Naive B cell (primary cell): ENCODE results near the gene ASTN1. TPM values are rescaled to one million over a fixed set of nuclear protein-coding genes. Genes with fewer than 3 reads are reported as not detected.

Source experiments
- ATAC-seq, 2 donors: fragments of 150-1000 bp; cut with Tn5 transposase; 2 replicates each; pipeline ENCODE4 v1.10.0; 2021; ENCODE audit warnings: low read depth in 2 of 2, mild to moderate bottlenecking in 2 of 2, moderate library complexity in 2 of 2
- DNase-seq: peaks from one replicate; pipeline ENCODE4 v3.0.0; 2022
- H3K27ac Mint-ChIP-seq, 6 donors: one replicate each; pipeline ENCODE4 v1.8.0; 2020 to 2022; ENCODE audit warnings: mild to moderate bottlenecking in 6 of 6, mixed read lengths in 6 of 6, moderate library complexity in 5 of 6, inconsistent platforms in 2 of 6
- H3K27me3 Mint-ChIP-seq, 3 donors: one replicate each; pipeline ENCODE4 v1.8.0; 2021 to 2022; ENCODE audit warnings: mixed read lengths in 3 of 3, mild to moderate bottlenecking in 1 of 3
- H3K36me3 Mint-ChIP-seq, 2 donors: one replicate each; pipeline ENCODE4 v1.8.0; 2020 to 2022; ENCODE audit warnings: mixed read lengths in 2 of 2, inconsistent platforms in 1 of 2, mild to moderate bottlenecking in 1 of 2
- H3K4me1 Mint-ChIP-seq, 3 donors: one replicate each; pipeline ENCODE4 v1.8.0; 2020 to 2022; ENCODE audit warnings: mixed read lengths in 3 of 3, inconsistent platforms in 1 of 3, mild to moderate bottlenecking in 1 of 3, moderate library complexity in 1 of 3
- H3K4me3 Mint-ChIP-seq, 8 donors: one replicate each; pipeline ENCODE4 v1.8.0; 2020 to 2022; ENCODE audit warnings: mild to moderate bottlenecking in 8 of 8, mixed read lengths in 8 of 8, moderate library complexity in 8 of 8, inconsistent platforms in 2 of 8
- H3K9me3 Mint-ChIP-seq, 7 donors: one replicate each; pipeline ENCODE4 v1.8.0; 2020 to 2022; ENCODE audit warnings: mixed read lengths in 7 of 7, mild to moderate bottlenecking in 5 of 7, inconsistent platforms in 2 of 7, moderate library complexity in 1 of 7
- polyA plus RNA-seq, 6 donors: library from polyadenylated mRNA; unstranded; fragments of 300-500 nt; fragmentation: Illumina TruSeq; gene quantifications; one replicate each; pipeline ENCODE4 v1.2.3, GENCODE V29; 2021; ENCODE audit warnings: low read depth in 6 of 6

The ASTN1 gene
- polyA plus RNA-seq, 6 donors from 2014 or later, result not detected

- H3K36me3 Mint-ChIP-seq, result no peaks in the 10 kb centered on the region
- peaks cover 0 to 14% (median 4%) of the 10 kb centered on the region in 7 donors for H3K9me3 Mint-ChIP-seq
- no peak for DNase-seq
- H3K27me3 Mint-ChIP-seq, result peaks cover 39 to 48% (median 43%) of the 10 kb centered on the region in 3 donors
- peaks cover 12 to 16% (median 14%) of the 10 kb centered on the region in 3 donors for H3K4me1 Mint-ChIP-seq
- peak overlapping the region in 1 of 6 donors; percentile 10 for H3K27ac Mint-ChIP-seq
- peak in 1 of 2 donors; percentile 13 for ATAC-seq
- peak overlapping the region in 5 of 8 donors; percentile 38 to 84 (median 62) for H3K4me3 Mint-ChIP-seq
These were observed 16.7 kb upstream of the ASTN1 start for GRCh38 chr1:177181280-177181630.

- Mint-ChIP-seq H3K4me1 (no peaks in the 10 kb centered on the region), H3K27me3 (peaks cover 29 to 41% (median 33%) of the 10 kb centered on the region in 3 donors), H3K36me3 (no peaks in the 10 kb centered on the region), H3K9me3 (peaks cover 1 to 14% (median 4%) of the 10 kb centered on the region in 7 donors), H3K4me3 (no peak overlapping the region), H3K27ac (no peak overlapping the region)
- DNase-seq, result no peak
- ATAC-seq, result no peak
These were observed 10.6 kb upstream of the ASTN1 start for GRCh38 chr1:177174921-177175634.

GRCh38 chr1:177173976-177174375 is 9.5 kb upstream of the ASTN1 start:
- no peaks in the 10 kb centered on the region for H3K36me3 Mint-ChIP-seq
- H3K4me3 Mint-ChIP-seq, result no peak overlapping the region
- no peak overlapping the region for H3K27ac Mint-ChIP-seq
- peaks cover 1 to 14% (median 4%) of the 10 kb centered on the region in 7 donors for H3K9me3 Mint-ChIP-seq
- ATAC-seq, result no peak
- no peaks in the 10 kb centered on the region for H3K4me1 Mint-ChIP-seq
- peaks cover 23 to 33% (median 31%) of the 10 kb centered on the region in 3 donors for H3K27me3 Mint-ChIP-seq
- DNase-seq, result no peak

GRCh38 chr1:177172866-177173265 is 8.4 kb upstream of the ASTN1 start:
- DNase-seq (no peak), ATAC-seq (no peak)
- H3K9me3 Mint-ChIP-seq, result peaks cover 0 to 9% (median 1%) of the 10 kb centered on the region in 7 donors
- H3K27me3 Mint-ChIP-seq, result peaks cover 17 to 24% (median 23%) of the 10 kb centered on the region in 3 donors
- no peaks in the 10 kb centered on the region for H3K4me1 Mint-ChIP-seq
- H3K36me3 Mint-ChIP-seq, result no peaks in the 10 kb centered on the region
- H3K27ac Mint-ChIP-seq, result no peak overlapping the region
- no peak overlapping the region for H3K4me3 Mint-ChIP-seq

GRCh38 chr1:177172272-177172671 is 7.8 kb upstream of the ASTN1 start:
- Mint-ChIP-seq H3K4me1 (no peaks in the 10 kb centered on the region), H3K36me3 (no peaks in the 10 kb centered on the region), H3K9me3 (peaks cover 0 to 8% (median 1%) of the 10 kb centered on the region in 7 donors), H3K27ac (no peak overlapping the region), H3K4me3 (no peak overlapping the region), H3K27me3 (peaks cover 15 to 22% (median 19%) of the 10 kb centered on the region in 3 donors)
- DNase-seq (no peak), ATAC-seq (no peak)

- DNase-seq (no peak), ATAC-seq (no peak)
- no peaks in the 10 kb centered on the region for H3K36me3 Mint-ChIP-seq
- peaks cover 0 to 4% (median 0%) of the 10 kb centered on the region in 7 donors for H3K9me3 Mint-ChIP-seq
- H3K27me3 Mint-ChIP-seq, result peaks cover 15 to 22% (median 19%) of the 10 kb centered on the region in 3 donors
- no peak overlapping the region for H3K27ac Mint-ChIP-seq
- H3K4me3 Mint-ChIP-seq, result peak overlapping the region in 2 of 8 donors; percentile 4 to 28
- no peaks in the 10 kb centered on the region for H3K4me1 Mint-ChIP-seq
These were observed 7.1 kb upstream of the ASTN1 start for GRCh38 chr1:177171536-177172123.

GRCh38 chr1:177170756-177171535 is 6.4 kb upstream of the ASTN1 start, which contains the start of gene BRINP2:
BRINP2 (plus strand) TSS chr1:177170958; CDS start chr1:177229877, 58,919 bp downstream.
- peak; percentile 38 to 67 for ATAC-seq
- DNase-seq, result peak; percentile 20
- H3K9me3 Mint-ChIP-seq, result peaks cover 0 to 4% (median 0%) of the 10 kb centered on the region in 7 donors
- H3K36me3 Mint-ChIP-seq, result no peaks in the 10 kb centered on the region
- peak within 1 kb of the TSS in 1 of 6 donors; percentile 47 for H3K27ac Mint-ChIP-seq
- H3K4me3 Mint-ChIP-seq, result peak within 1 kb of the TSS in 2 of 8 donors; percentile 4 to 28
- peaks cover 15 to 23% (median 20%) of the 10 kb centered on the region in 3 donors for H3K27me3 Mint-ChIP-seq
- no peaks in the 10 kb centered on the region for H3K4me1 Mint-ChIP-seq

- H3K36me3 Mint-ChIP-seq, result peaks cover 0 to 10% of the 10 kb centered on the region in 2 donors
- peaks cover 7% of the 10 kb centered on the region in 3 donors for H3K4me1 Mint-ChIP-seq
- H3K9me3 Mint-ChIP-seq, result peaks cover 0 to 3% (median 0%) of the 10 kb centered on the region in 7 donors
- ATAC-seq (no peak), DNase-seq (no peak)
- peaks cover 33 to 43% (median 38%) of the 10 kb centered on the region in 3 donors for H3K27me3 Mint-ChIP-seq
- no peak overlapping the region for H3K27ac Mint-ChIP-seq
- peak overlapping the region in 1 of 8 donors; percentile 57 for H3K4me3 Mint-ChIP-seq
These were observed 542 bp upstream of the ASTN1 start for GRCh38 chr1:177165069-177165439.

GRCh38 chr1:177163844-177164379 is 600 bp downstream of the ASTN1 start:
- ATAC-seq (no peak), DNase-seq (no peak)
- Mint-ChIP-seq H3K27ac (peak overlapping the region in 1 of 6 donors; percentile 71), H3K4me3 (peak overlapping the region in 5 of 8 donors; percentile 7 to 56 (median 45)), H3K9me3 (peaks cover 0 to 3% (median 0%) of the 10 kb centered on the region in 7 donors), H3K36me3 (peaks cover 0 to 10% of the 10 kb centered on the region in 2 donors), H3K27me3 (peaks cover 33 to 43% (median 38%) of the 10 kb centered on the region in 3 donors), H3K4me1 (peaks cover 7% of the 10 kb centered on the region in 3 donors)

GRCh38 chr1:177162243-177162642 is 2.3 kb downstream of the ASTN1 start:
- H3K27me3 Mint-ChIP-seq, result peaks cover 33 to 43% (median 38%) of the 10 kb centered on the region in 3 donors
- peaks cover 7% of the 10 kb centered on the region in 3 donors for H3K4me1 Mint-ChIP-seq
- no peak for ATAC-seq
- peaks cover 0 to 10% of the 10 kb centered on the region in 2 donors for H3K36me3 Mint-ChIP-seq
- H3K9me3 Mint-ChIP-seq, result peaks cover 0 to 3% (median 0%) of the 10 kb centered on the region in 7 donors
- DNase-seq, result no peak
- H3K4me3 Mint-ChIP-seq, result no peak overlapping the region
- H3K27ac Mint-ChIP-seq, result no peak overlapping the region

- no peaks in the 10 kb centered on the region for H3K36me3 Mint-ChIP-seq
- no peaks in the 10 kb centered on the region for H3K9me3 Mint-ChIP-seq
- H3K27me3 Mint-ChIP-seq, result peaks cover 0 to 4% (median 0%) of the 10 kb centered on the region in 3 donors
- ATAC-seq, result no peak
- no peak for DNase-seq
- no peak overlapping the region for H3K4me3 Mint-ChIP-seq
- no peaks in the 10 kb centered on the region for H3K4me1 Mint-ChIP-seq
- no peak overlapping the region for H3K27ac Mint-ChIP-seq
These were observed 18.0 kb downstream of the ASTN1 start for GRCh38 chr1:177146499-177146898.

- Mint-ChIP-seq H3K27me3 (no peaks in the 10 kb centered on the region), H3K4me3 (no peak overlapping the region), H3K27ac (peak overlapping the region in 1 of 6 donors; percentile 61), H3K9me3 (no peaks in the 10 kb centered on the region), H3K4me1 (peaks cover 2 to 11% (median 8%) of the 10 kb centered on the region in 3 donors), H3K36me3 (no peaks in the 10 kb centered on the region)
- ATAC-seq, result no peak
- DNase-seq, result no peak
These were observed 19.1 kb downstream of the ASTN1 start for GRCh38 chr1:177145106-177146070.
